ENCODE data around the gene ALK. TPM values are rescaled to one million over a fixed set of nuclear protein-coding genes. Genes with fewer than 3 reads are reported as not detected.

The ALK gene
- total RNA-seq, 1 donor from 2014 or later = 9.6 TPM

DNA sequence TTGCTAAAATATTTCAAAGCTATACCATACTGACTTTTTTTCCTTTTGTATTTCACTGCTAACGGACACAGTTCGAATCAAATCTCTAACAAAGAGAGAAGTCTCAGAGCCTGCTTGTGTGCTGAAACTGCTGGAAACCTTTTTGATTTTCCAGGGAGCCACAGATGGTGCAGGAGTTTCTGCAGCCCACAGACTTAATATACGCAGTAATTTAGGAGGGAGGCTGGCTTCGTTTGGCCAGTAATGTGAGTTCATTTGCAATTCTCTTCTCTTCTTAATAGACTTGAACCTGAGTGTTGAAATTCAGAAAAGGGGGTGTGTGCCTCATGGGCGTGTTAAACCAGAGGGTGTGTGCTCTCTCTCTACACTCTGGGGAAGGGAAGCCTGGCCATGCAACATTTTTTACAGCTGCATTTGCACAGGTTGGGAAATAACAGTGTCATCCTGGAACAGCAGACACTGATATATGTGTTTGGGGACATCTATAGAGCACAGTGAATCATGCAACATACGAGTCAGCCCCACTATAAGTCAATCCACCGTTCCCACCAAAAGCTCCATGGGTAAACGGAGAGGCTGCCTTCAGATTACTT is 473.2 kb downstream of the ALK start:
- Mint-ChIP-seq H3K9me3 (ENCODE audit: unreplicated experiment) (peaks cover 2% of the 10 kb centered on the region), H3K4me3 (ENCODE audit: unreplicated experiment) (no peak overlapping the region), H3K4me1 (ENCODE audit: low read depth, unreplicated experiment) (peaks cover 10% of the 10 kb centered on the region), H3K27me3 (ENCODE audit: unreplicated experiment) (peaks cover 2% of the 10 kb centered on the region), H3K27ac (ENCODE audit: unreplicated experiment) (no peak overlapping the region), H3K36me3 (ENCODE audit: unreplicated experiment) (no peaks in the 10 kb centered on the region)
- TF ChIP-seq, protein P1, sequence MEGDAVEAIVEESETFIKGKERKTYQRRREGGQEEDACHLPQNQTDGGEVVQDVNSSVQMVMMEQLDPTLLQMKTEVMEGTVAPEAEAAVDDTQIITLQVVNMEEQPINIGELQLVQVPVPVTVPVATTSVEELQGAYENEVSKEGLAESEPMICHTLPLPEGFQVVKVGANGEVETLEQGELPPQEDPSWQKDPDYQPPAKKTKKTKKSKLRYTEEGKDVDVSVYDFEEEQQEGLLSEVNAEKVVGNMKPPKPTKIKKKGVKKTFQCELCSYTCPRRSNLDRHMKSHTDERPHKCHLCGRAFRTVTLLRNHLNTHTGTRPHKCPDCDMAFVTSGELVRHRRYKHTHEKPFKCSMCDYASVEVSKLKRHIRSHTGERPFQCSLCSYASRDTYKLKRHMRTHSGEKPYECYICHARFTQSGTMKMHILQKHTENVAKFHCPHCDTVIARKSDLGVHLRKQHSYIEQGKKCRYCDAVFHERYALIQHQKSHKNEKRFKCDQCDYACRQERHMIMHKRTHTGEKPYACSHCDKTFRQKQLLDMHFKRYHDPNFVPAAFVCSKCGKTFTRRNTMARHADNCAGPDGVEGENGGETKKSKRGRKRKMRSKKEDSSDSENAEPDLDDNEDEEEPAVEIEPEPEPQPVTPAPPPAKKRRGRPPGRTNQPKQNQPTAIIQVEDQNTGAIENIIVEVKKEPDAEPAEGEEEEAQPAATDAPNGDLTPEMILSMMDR (IDR thresholded peaks at IDR 0.05; ENCODE audit: partially characterized antibody, unreplicated experiment) = no peak
- no peak for DNase-seq

DNA sequence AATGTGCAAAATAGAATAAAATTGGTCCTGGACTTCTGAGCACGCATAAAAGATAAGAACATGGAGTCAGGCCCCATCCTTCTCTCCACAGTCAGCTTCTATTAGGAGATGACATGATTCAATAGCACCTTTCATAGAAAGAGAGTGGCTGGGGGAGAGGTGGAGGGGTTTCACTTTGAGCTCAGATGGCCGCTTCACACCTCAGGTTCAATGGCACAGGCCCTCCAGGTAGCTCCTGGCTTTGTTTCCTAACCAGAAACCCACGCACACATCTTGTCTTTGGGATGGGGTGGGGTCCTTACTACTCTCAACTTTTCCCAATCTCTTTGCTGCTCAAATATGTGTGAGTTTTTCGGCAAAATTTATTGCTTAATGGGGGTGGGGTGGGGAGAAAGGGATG is 473.9 kb downstream of the ALK start:
- Mint-ChIP-seq H3K27ac (ENCODE audit: unreplicated experiment) (no peak overlapping the region), H3K4me1 (ENCODE audit: low read depth, unreplicated experiment) (peaks cover 10% of the 10 kb centered on the region)
- TF ChIP-seq, protein P1 (IDR thresholded peaks at IDR 0.05; ENCODE audit: partially characterized antibody, unreplicated experiment) = no peak

DNA sequence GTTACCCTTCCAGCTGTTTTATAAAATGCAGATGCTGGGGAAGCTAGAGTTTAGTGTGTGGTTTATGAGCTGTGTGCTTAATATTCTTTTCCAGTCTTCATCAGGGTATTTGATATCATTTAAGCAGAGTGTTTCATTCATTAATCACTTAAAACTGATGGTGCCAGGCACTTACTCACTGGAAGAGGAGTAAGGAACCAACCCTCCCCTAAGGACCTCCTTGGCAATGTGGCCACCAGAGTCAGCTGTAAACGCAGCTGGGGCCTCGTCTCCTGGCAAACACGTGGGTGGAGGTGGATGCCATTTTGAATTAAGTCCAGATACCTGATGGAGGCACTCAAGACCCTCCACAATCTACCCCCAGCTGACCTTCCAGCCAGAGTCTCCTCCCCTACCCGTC is 474.5 kb downstream of the ALK start:
- Mint-ChIP-seq H3K36me3 (ENCODE audit: unreplicated experiment) (no peaks in the 10 kb centered on the region), H3K4me1 (ENCODE audit: low read depth, unreplicated experiment) (peaks cover 10% of the 10 kb centered on the region), H3K27me3 (ENCODE audit: unreplicated experiment) (peaks cover 2% of the 10 kb centered on the region), H3K9me3 (ENCODE audit: unreplicated experiment) (peaks cover 2% of the 10 kb centered on the region), H3K4me3 (ENCODE audit: unreplicated experiment) (no peak overlapping the region), H3K27ac (ENCODE audit: unreplicated experiment) (no peak overlapping the region)
- DNase-seq = no peak
- TF ChIP-seq, protein P1 (IDR thresholded peaks at IDR 0.05; ENCODE audit: partially characterized antibody, unreplicated experiment) = no peak

More for the DNA sequence above, 473.9 kb downstream of the ALK start:
- no peaks in the 10 kb centered on the region for H3K36me3 Mint-ChIP-seq (ENCODE audit: unreplicated experiment)
- DNase-seq = no peak
- no peak overlapping the region for H3K4me3 Mint-ChIP-seq (ENCODE audit: unreplicated experiment)
- H3K9me3 Mint-ChIP-seq (ENCODE audit: unreplicated experiment) = peaks cover 2% of the 10 kb centered on the region
- H3K27me3 Mint-ChIP-seq (ENCODE audit: unreplicated experiment) = peaks cover 2% of the 10 kb centered on the region

DNA sequence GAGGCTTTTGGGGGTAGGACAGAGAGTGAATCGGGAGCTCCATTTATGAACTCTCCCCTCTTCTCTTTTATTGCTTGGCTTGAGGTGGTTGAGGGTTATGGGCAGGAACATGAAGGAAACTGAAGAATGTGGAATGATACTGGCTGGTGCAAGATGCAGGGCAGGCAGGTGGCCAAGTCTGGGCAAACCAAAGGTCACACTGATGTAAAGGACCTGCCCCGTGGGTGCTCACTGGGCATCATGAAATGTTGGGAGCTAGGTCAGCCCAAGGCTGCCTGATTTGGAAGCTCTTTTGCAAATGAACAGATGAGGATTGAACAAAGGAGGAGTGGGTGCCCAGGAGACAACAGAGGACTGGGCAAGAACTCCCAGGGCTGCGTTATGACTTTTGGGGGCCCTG is 477.2 kb downstream of the ALK start:
- no peak for DNase-seq
- Mint-ChIP-seq H3K4me1 (ENCODE audit: low read depth, unreplicated experiment) (peaks cover 10% of the 10 kb centered on the region), H3K36me3 (ENCODE audit: unreplicated experiment) (no peaks in the 10 kb centered on the region), H3K27ac (ENCODE audit: unreplicated experiment) (peak overlapping the region; percentile 20), H3K4me3 (ENCODE audit: unreplicated experiment) (no peak overlapping the region), H3K27me3 (ENCODE audit: unreplicated experiment) (no peaks in the 10 kb centered on the region), H3K9me3 (ENCODE audit: unreplicated experiment) (peaks cover 2% of the 10 kb centered on the region)
- TF ChIP-seq, protein P1 (IDR thresholded peaks at IDR 0.05; ENCODE audit: partially characterized antibody, unreplicated experiment) = no peak

DNA sequence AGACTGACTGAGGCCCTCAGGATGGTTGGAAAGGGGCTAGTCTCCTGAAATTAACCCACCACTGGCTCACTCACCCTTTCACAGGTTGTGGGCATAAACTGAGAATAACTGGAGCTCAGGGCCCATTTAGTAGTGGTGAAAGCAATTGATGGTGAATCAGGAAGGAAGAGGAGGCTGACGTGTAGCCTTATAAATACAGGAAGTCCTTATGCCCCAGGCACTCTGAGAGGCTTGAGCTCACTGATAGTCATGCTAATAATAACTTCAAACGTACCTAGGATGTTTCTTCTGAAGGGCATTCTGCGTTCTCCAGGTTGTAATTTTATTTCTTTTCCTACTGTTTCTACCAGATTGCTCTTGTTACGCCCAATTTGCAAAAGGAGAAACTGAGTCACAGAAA is 477.8 kb downstream of the ALK start:
- no peak overlapping the region for H3K27ac Mint-ChIP-seq (ENCODE audit: unreplicated experiment)
- H3K4me3 Mint-ChIP-seq (ENCODE audit: unreplicated experiment) = no peak overlapping the region
- TF ChIP-seq, protein P1 (IDR thresholded peaks at IDR 0.05; ENCODE audit: partially characterized antibody, unreplicated experiment) = no peak

More for the DNA sequence above, 477.8 kb downstream of the ALK start:
- no peaks in the 10 kb centered on the region for H3K36me3 Mint-ChIP-seq (ENCODE audit: unreplicated experiment)
- H3K4me1 Mint-ChIP-seq (ENCODE audit: low read depth, unreplicated experiment) = peaks cover 9% of the 10 kb centered on the region
- H3K9me3 Mint-ChIP-seq (ENCODE audit: unreplicated experiment) = peaks cover 2% of the 10 kb centered on the region
- DNase-seq = no peak
- no peaks in the 10 kb centered on the region for H3K27me3 Mint-ChIP-seq (ENCODE audit: unreplicated experiment)

Data from glutamatergic neuron (in vitro differentiated cells).